ENCODE results near the gene GBP3.

GBP3 gene

GRCh38 chr1:89041119-89041641 is 18.5 kb upstream of the GBP3 start:
- no peak overlapping the region for H3K4me2 ChIP-seq (ENCODE audit: low read depth, low read length, poor library complexity, severe bottlenecking)
- H3K4me3 ChIP-seq (ENCODE audit: low read length, poor library complexity, severe bottlenecking) = no peak overlapping the region
- H3K9ac ChIP-seq (ENCODE audit: low read depth, low read length, poor library complexity, severe bottlenecking) = no peak overlapping the region
- no peaks in the 10 kb centered on the region for H3F3A ChIP-seq (ENCODE audit: low read depth)
- H3K9me3 ChIP-seq (ENCODE audit: insufficient read depth, low read depth, low read length) = peaks cover 13% of the 10 kb centered on the region; the same call in 1 of the 2 replicates
- no peaks in the 10 kb centered on the region for H3K79me2 ChIP-seq (ENCODE audit: insufficient read depth, low read length)
- no peaks in the 10 kb centered on the region for H3K9me2 ChIP-seq (replicated peaks; ENCODE audit: low read depth, low read length)
- no peaks in the 10 kb centered on the region for H3K4me1 ChIP-seq (ENCODE audit: insufficient read depth, low read length, poor library complexity, severe bottlenecking)
- no peaks in the 10 kb centered on the region for H3K36me3 ChIP-seq (ENCODE audit: insufficient read depth, low read length)
- H4K20me1 ChIP-seq (ENCODE audit: insufficient read depth, low read length, poor library complexity, severe bottlenecking) = no peaks in the 10 kb centered on the region
- H3K27me3 ChIP-seq (ENCODE audit: insufficient read depth, low read length, poor library complexity, severe bottlenecking) = no peaks in the 10 kb centered on the region
- TF ChIP-seq CTCF (conservative IDR thresholded peaks at IDR 0.05; ENCODE audit: low read length) (no peak), EZH2phosphoT487 (IDR thresholded peaks at IDR 0.05; ENCODE audit: borderline replicate concordance) (no peak)
- H2AFZ ChIP-seq (ENCODE audit: low read length) = no peak overlapping the region

GRCh38 chr1:89040315-89040626 is 17.6 kb upstream of the GBP3 start:
- no peaks in the 10 kb centered on the region for H3F3A ChIP-seq (ENCODE audit: low read depth)
- no peaks in the 10 kb centered on the region for H3K4me1 ChIP-seq (ENCODE audit: insufficient read depth, low read length, poor library complexity, severe bottlenecking)
- H3K4me3 ChIP-seq (ENCODE audit: low read length, poor library complexity, severe bottlenecking) = no peak overlapping the region
- H2AFZ ChIP-seq (ENCODE audit: low read length) = no peak overlapping the region
- H3K27me3 ChIP-seq (ENCODE audit: insufficient read depth, low read length, poor library complexity, severe bottlenecking) = no peaks in the 10 kb centered on the region
- H3K36me3 ChIP-seq (ENCODE audit: insufficient read depth, low read length) = no peaks in the 10 kb centered on the region
- TF ChIP-seq CTCF (conservative IDR thresholded peaks at IDR 0.05; ENCODE audit: low read length) (no peak), EZH2phosphoT487 (IDR thresholded peaks at IDR 0.05; ENCODE audit: borderline replicate concordance) (no peak)
- no peaks in the 10 kb centered on the region for H3K9me2 ChIP-seq (replicated peaks; ENCODE audit: low read depth, low read length)
- no peaks in the 10 kb centered on the region for H3K79me2 ChIP-seq (ENCODE audit: insufficient read depth, low read length)
- H4K20me1 ChIP-seq (ENCODE audit: insufficient read depth, low read length, poor library complexity, severe bottlenecking) = no peaks in the 10 kb centered on the region
- H3K9me3 ChIP-seq (ENCODE audit: insufficient read depth, low read depth, low read length) = peaks cover 13% of the 10 kb centered on the region; the same call in 1 of the 2 replicates
- H3K4me2 ChIP-seq (ENCODE audit: low read depth, low read length, poor library complexity, severe bottlenecking) = no peak overlapping the region
- H3K9ac ChIP-seq (ENCODE audit: low read depth, low read length, poor library complexity, severe bottlenecking) = no peak overlapping the region

GRCh38 chr1:89037186-89037585 is 14.5 kb upstream of the GBP3 start:
- peaks cover 1% of the 10 kb centered on the region; the same call in 1 of the 2 replicates for H3K9me3 ChIP-seq (ENCODE audit: insufficient read depth, low read depth, low read length)
- H3F3A ChIP-seq (ENCODE audit: low read depth) = no peaks in the 10 kb centered on the region
- H3K4me3 ChIP-seq (ENCODE audit: low read length, poor library complexity, severe bottlenecking) = no peak overlapping the region
- H3K36me3 ChIP-seq (ENCODE audit: insufficient read depth, low read length) = no peaks in the 10 kb centered on the region
- H3K4me1 ChIP-seq (ENCODE audit: insufficient read depth, low read length, poor library complexity, severe bottlenecking) = no peaks in the 10 kb centered on the region
- no peaks in the 10 kb centered on the region for H3K79me2 ChIP-seq (ENCODE audit: insufficient read depth, low read length)
- H4K20me1 ChIP-seq (ENCODE audit: insufficient read depth, low read length, poor library complexity, severe bottlenecking) = no peaks in the 10 kb centered on the region
- H3K27me3 ChIP-seq (ENCODE audit: insufficient read depth, low read length, poor library complexity, severe bottlenecking) = no peaks in the 10 kb centered on the region
- no peak overlapping the region for H3K4me2 ChIP-seq (ENCODE audit: low read depth, low read length, poor library complexity, severe bottlenecking)
- no peak overlapping the region for H3K9ac ChIP-seq (ENCODE audit: low read depth, low read length, poor library complexity, severe bottlenecking)
- TF ChIP-seq EZH2phosphoT487 (IDR thresholded peaks at IDR 0.05; ENCODE audit: borderline replicate concordance) (no peak), CTCF (conservative IDR thresholded peaks at IDR 0.05; ENCODE audit: low read length) (no peak)
- no peaks in the 10 kb centered on the region for H3K9me2 ChIP-seq (replicated peaks; ENCODE audit: low read depth, low read length)
- H2AFZ ChIP-seq (ENCODE audit: low read length) = no peak overlapping the region
